GM21423 (cell line): Measurements from ENCODE around the gene MTMR4.
"Not testable (repeated sequence)": the region's sequence is repeated elsewhere in the genome, so short reads cannot be mapped to it uniquely, and the experiment has no call there.

Experiments
- ATAC-seq: cut with Tn5 transposase; IDR thresholded peaks from one replicate; pipeline ENCODE4 v1.9.1; 2021; ENCODE audit warnings: mild to moderate bottlenecking, moderate library complexity; ENCODE audit not compliant: unreplicated experiment

MTMR4 gene

GRCh38 chr17:58513965-58514769 is at the start of gene MTMR4:
Gene MTMR4 (minus strand): TSS chr17:58514638. CDS start chr17:58514407, 231 bp downstream.
- no peak for ATAC-seq

DNA sequence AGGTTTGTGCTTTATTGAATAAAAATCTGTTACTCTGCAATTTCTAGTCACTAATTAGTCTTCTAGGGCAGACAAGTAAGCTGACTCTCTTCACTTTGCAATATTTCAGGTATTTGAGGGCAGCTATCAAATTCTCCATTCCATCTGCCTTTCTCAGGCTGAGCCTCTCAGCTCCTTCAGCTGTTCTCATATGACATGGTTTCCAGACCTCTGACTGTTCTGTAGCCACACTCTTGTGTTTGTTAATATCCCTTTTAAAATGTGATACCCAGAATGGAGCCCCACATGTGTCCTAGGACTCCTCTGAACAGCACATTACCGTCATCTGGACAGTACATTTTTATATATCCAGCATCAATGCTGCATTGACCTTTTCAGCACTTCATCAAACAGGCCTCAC is 46.1 kb upstream of the MTMR4 start:
- ATAC-seq = no peak

GRCh38 chr17:58557981-58558380 is 43.5 kb upstream of the MTMR4 start:
- ATAC-seq = no peak

- ATAC-seq = no peak
These were observed 42.4 kb upstream of the MTMR4 start for GRCh38 chr17:58556833-58557250.

- not testable (repeated sequence) for ATAC-seq
These were observed 40.7 kb upstream of the MTMR4 start for GRCh38 chr17:58555109-58555508.

- ATAC-seq = no peak
These were observed 26.8 kb upstream of the MTMR4 start for GRCh38 chr17:58541249-58541648.

DNA sequence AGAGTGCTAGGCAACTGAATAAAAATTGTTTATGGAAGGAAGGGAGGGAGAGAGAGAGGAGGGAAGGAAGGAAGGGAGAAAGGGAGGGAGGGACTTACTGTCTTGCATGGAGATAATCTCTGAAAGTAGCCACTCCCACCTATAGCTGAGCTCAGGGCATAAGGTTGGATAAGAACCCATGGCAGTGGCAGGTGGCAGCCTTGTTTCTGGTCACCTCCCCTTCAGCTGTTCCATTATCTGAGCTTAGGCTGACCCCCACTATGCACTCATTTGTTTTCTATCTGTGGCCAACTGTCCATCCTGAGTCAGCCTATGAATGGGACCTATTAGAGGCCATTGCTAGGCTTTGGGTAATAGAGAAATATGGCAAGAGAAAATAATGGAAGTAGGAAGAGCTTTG is 25.3 kb upstream of the MTMR4 start:
- ATAC-seq = no peak

DNA sequence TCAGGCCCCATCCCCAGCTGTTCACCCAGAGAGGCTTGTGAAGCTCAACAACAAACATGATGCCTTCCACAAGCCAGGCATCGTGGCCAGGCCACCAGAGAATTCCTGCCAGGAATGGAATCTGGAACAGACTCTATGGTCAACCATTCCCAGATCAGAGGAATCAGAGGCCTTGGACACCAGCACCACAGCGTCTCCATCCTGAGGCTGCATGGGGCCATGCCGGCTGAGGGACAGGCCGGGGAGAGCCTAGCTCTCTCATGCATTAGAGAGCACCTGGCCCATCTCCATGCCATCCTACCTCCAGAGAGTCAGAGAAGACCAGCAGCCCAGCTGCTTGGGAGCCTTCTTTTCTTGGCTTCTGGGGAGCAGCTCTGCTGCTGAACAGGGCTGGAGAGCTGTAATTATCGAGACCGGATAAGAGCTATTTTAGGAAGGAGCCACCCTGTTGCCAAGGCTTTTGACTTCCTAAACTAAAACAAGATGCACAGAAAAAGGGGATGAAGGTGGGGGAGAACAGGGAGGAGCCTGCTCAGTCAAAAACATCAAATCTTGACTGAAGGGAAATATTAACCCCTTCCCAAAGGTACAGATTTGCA is 24.5 kb upstream of the MTMR4 start:
- no peak for ATAC-seq

DNA sequence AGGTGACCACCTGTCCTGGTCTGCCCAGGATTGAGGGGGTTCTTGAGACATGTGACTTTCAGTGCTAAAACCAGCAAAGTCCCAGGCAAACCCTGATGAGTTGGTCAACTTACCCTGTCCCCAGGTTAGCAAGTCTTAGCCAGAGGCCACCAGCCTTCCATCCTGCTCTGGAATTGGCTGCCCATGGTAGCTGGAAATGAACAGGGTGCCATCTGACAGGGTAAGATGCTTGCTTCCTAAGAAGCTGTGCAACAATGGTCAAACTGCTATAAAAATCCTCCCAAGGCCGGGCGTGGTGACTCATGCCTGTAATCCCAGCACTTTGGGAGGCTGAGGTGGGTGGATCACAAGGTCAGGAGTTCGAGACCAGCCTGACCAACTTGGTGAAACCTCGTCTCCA is 22.8 kb upstream of the MTMR4 start:
- ATAC-seq = no peak

GRCh38 chr17:58536542-58536941 is 22.1 kb upstream of the MTMR4 start:
- ATAC-seq = no peak

DNA sequence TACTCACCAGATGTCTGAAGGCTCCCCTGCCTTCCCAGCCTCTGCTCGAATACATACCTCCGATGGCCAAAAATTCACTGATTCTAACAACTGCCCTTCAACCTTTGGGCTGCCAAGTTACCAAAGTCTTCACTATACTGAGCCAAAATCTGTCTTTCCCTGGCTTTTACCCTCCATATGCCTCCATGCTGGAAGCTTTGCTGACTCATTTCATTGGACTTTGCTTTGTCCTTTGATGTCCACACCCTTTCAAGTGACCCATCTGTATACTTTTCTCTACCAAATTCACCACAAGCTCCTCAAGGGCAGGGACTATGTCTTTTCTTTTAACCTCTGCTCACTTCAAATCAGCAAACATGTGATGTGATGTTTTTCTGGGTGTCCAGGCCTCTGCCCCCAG is 21.0 kb upstream of the MTMR4 start:
- ATAC-seq = no peak

- ATAC-seq = no peak
These were observed 20.5 kb upstream of the MTMR4 start for GRCh38 chr17:58534901-58535421.

DNA sequence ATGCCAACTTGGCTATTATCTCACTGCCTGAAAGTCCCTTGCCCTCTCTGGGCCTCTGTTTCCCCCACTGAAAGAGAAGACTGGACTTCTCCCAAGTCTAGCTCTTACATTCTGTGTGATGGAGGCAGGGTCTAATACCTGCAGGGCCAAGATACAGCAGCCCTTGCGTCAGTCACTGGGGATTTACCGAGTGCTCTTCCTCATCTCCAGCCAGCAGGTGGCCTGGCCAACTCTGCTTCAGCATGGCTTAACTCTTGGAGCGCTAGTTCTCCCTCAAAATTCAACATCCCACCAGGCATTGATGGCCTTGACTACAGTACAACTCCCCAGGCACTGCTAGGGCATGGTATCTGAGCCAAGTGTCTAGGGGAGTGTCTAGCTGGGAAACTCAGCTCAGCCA is 19.9 kb upstream of the MTMR4 start:
- no peak for ATAC-seq

DNA sequence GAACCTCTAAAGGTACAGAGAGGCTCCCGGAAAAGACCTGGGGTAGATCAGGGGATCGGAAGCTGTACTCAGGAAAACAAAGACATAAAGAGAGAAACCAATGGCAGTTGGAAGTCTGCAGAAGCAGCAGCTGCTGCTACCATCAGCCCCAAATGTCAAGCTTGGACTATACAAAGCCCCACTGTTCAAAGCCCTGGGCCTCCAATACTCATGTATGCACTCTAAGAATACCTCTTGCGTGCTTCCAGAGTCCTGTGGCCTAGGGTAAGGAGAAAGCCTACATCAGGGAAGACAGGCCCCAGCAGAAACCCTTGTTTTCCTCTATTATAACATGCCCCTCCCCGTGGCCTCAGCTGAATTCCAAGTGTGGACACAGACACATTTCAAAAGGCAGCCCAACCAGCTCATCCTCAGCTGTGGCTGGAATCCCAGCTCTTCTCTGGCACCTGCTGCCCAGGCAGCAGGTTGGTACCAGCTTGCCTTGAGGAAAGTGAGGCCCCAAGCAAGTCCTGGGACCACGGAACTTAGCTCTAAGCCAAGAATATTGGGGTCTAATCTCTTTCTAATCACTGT is 19.3 kb upstream of the MTMR4 start:
- ATAC-seq = no peak

DNA sequence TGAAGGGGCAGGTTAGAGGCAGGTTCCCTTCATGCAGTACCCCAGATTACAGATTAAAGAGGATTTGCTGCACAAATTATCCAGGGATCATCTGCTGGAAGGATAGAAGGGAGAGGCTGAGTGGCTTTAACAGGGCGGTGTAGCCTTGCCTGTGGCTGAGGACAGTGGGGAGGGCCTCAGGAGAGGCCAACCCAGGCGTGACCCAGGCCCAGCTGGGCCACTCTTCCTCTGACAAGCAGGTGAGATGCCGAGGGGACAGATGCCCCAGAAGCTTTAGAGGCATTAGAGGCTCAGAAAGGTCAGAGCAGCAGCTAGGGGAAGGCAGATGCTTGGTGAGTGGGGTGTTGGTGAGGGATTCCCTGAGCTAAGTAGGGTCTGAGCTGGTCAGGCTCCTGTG is 18.1 kb upstream of the MTMR4 start:
- ATAC-seq = no peak

- peak; percentile 62 for ATAC-seq
These were observed 17.5 kb upstream of the MTMR4 start for GRCh38 chr17:58531661-58532554.

DNA sequence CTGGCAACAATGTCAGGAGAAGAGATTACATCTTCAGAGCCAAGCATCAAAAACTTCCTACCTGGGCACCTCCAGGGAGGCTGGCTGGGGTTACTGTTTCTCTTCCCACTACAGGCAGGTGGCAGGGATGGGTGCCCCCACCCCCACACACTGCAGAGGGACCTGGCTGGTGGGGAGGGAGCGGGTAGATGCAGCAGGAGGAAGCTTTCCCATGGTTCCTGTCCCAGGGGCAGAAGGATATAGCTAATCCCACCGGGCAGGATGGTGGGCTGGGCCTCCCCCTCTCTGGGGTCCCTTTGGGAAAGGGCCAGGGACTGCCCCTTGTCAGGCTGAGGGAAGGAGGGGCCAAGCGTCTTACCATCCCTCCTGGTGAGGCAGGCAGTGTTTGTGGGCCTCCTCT is 16.7 kb upstream of the MTMR4 start:
- ATAC-seq = no peak

GRCh38 chr17:58530655-58531054 is 16.2 kb upstream of the MTMR4 start:
- no peak for ATAC-seq

- no peak for ATAC-seq
These were observed 14.8 kb upstream of the MTMR4 start for GRCh38 chr17:58529275-58529674.

GRCh38 chr17:58528443-58528842 is 14.0 kb upstream of the MTMR4 start:
- ATAC-seq = no peak

GRCh38 chr17:58527949-58528348 is 13.5 kb upstream of the MTMR4 start:
- ATAC-seq = no peak
